Endothelial cell of umbilical vein (primary cell): ENCODE data around the gene TECPR2. TPM values are rescaled to one million over a fixed set of nuclear protein-coding genes. Genes with fewer than 3 reads are reported as not detected.

Experiments
- BruUV-seq: library from RNA; stranded (reverse); fragments of 400-500 nt; replicated peaks from 2 replicates; lab custom pipeline; 2021; lab: Mats Ljungman, UMichigan
- CTCF ChIA-PET: fragments of 300-600, 350-600 bp; sonication (Branson Sonifier 250); formaldehyde crosslinking; loops from one replicate; lab custom pipeline; 2021; ENCODE audit warnings: antibody characterized with exemption, inconsistent platforms; lab: Charles Lee
- POLR2A ChIA-PET: fragments of 300-600, 350-600 bp; sonication (Branson Sonifier 250); formaldehyde crosslinking; loops from one replicate; lab custom pipeline; 2021; ENCODE audit warnings: antibody characterized with exemption, inconsistent platforms; lab: Charles Lee
- DNase-seq: peaks from one replicate; pipeline ENCODE4 v3.0.0-alpha.2; 2011; ENCODE audit warnings: low read depth, low spot score
- FAIRE-seq: peaks from 2 replicates; lab custom pipeline; 2011; peaks lifted over from hg19 to GRCh38; lab: Jason Lieb, UNC
- H2AFZ ChIP-seq: 2 replicates; pipeline ENCODE4 v1.6.0; 2012; ENCODE audit warnings: low read depth, low read length, control low read depth, inconsistent platforms
- H3K27ac ChIP-seq: 2 replicates; pipeline ENCODE4 v1.5.1; 2011; ENCODE audit warnings: low read depth, mild to moderate bottlenecking, control low read depth, low read length, moderate library complexity; ENCODE audit not compliant: insufficient read depth
- H3K27me3 ChIP-seq, 2 experiments: 2 replicates each; pipeline versions ENCODE4 v1.6.0 to v1.6.1; 2011; ENCODE audit warnings: low read length in 2 of 2, mixed read lengths in 1 of 2; ENCODE audit not compliant: control insufficient read depth in 2 of 2, insufficient read depth in 2 of 2
- H3K36me3 ChIP-seq, 2 experiments: 2 replicates in 1 of 2; 3 replicates in 1 of 2; pipeline ENCODE4 v1.5.1; 2011; ENCODE audit warnings: low read length in 2 of 2, mild to moderate bottlenecking in 1 of 2, moderate library complexity in 1 of 2; ENCODE audit not compliant: control insufficient read depth in 2 of 2, insufficient read depth in 2 of 2; ENCODE audit errors: extremely low read depth in 1 of 2
- H3K4me1 ChIP-seq: 3 replicates; pipeline ENCODE4 v1.5.1; 2011; ENCODE audit warnings: mild to moderate bottlenecking, low read length; ENCODE audit not compliant: control insufficient read depth, insufficient read depth; ENCODE audit errors: extremely low read depth
- H3K4me2 ChIP-seq: 2 replicates; pipeline ENCODE4 v1.6.1; 2011; ENCODE audit warnings: low read length, control low read depth, mixed read lengths; ENCODE audit not compliant: insufficient read depth
- H3K4me3 ChIP-seq, 3 experiments: fragments of 200-600 bp in 1 of 3; sonication (generic), shearing (Covaris generic) in 1 of 3; replicated peaks in 1 of 3; 2 replicates each; pipeline ENCODE4 v1.5.1; 2011 to 2016; ENCODE audit warnings: control low read depth in 3 of 3, low read length in 3 of 3, mild to moderate bottlenecking in 2 of 3, inconsistent platforms in 1 of 3, low read depth in 1 of 3, moderate library complexity in 1 of 3; ENCODE audit not compliant: insufficient read depth in 1 of 3
- H3K79me2 ChIP-seq: 2 replicates; pipeline ENCODE4 v1.6.0; 2012; ENCODE audit warnings: low read length, inconsistent platforms; ENCODE audit not compliant: control insufficient read depth, insufficient read depth
- H3K9ac ChIP-seq: replicated peaks from 2 replicates; pipeline ENCODE3; 2011; ENCODE audit warnings: low read length, control low read depth; ENCODE audit not compliant: insufficient read depth; ENCODE audit errors: extremely low read depth
- H3K9me1 ChIP-seq: replicated peaks from 3 replicates; pipeline ENCODE4 v1.6.0; 2011; ENCODE audit warnings: mild to moderate bottlenecking, low read length; ENCODE audit not compliant: control insufficient read depth, insufficient read depth; ENCODE audit errors: extremely low read depth
- H3K9me3 ChIP-seq: replicated peaks from 2 replicates; pipeline ENCODE4 v1.5.1; 2012; ENCODE audit warnings: low read length, inconsistent platforms; ENCODE audit not compliant: control insufficient read depth, insufficient read depth
- H4K20me1 ChIP-seq: replicated peaks from 2 replicates; pipeline ENCODE3; 2011; ENCODE audit warnings: mild to moderate bottlenecking, low read length; ENCODE audit not compliant: control insufficient read depth, insufficient read depth; ENCODE audit errors: extremely low read depth
- CTCF ChIP-seq, 2 donors: IDR thresholded peaks; 1 replicate in 1 of 2; 2 replicates in 1 of 2; pipeline ENCODE4 v1.5.1; 2011; ENCODE audit warnings: low read length in 2 of 2, mild to moderate bottlenecking in 2 of 2, moderate library complexity in 2 of 2, control low read depth in 1 of 2, inconsistent platforms in 1 of 2, low read depth in 1 of 2; ENCODE audit not compliant: insufficient read depth in 1 of 2; ENCODE audit errors: extremely low read depth in 1 of 2
- EZH2 ChIP-seq: IDR thresholded peaks from 2 replicates; pipeline ENCODE4 v1.6.1; 2012; ENCODE audit warnings: borderline replicate concordance, low read depth, mild to moderate bottlenecking, moderate library complexity, low read length, inconsistent platforms; ENCODE audit not compliant: severe bottlenecking
- FOS ChIP-seq: IDR thresholded peaks from 2 replicates; pipeline ENCODE4 v1.6.1; 2011; ENCODE audit warnings: mild to moderate bottlenecking, low read length, moderate library complexity, borderline replicate concordance; ENCODE audit not compliant: insufficient read depth
- GATA2 ChIP-seq: IDR thresholded peaks from 2 replicates; pipeline ENCODE4 v1.7.0; 2011; ENCODE audit warnings: low read depth, mild to moderate bottlenecking, moderate library complexity, mixed read lengths, low read length; ENCODE audit not compliant: insufficient read length, insufficient read depth
- JUN ChIP-seq: IDR thresholded peaks from 2 replicates; pipeline ENCODE4 v1.6.1; 2011; ENCODE audit warnings: borderline replicate concordance, low read depth; ENCODE audit not compliant: insufficient read length, insufficient read depth
- MAX ChIP-seq: IDR thresholded peaks from 2 replicates; pipeline ENCODE4 v1.6.1; 2011; ENCODE audit not compliant: insufficient read depth, insufficient read length
- MYC ChIP-seq: IDR thresholded peaks from one replicate; pipeline ENCODE4 v1.6.1; 2011; ENCODE audit warnings: mild to moderate bottlenecking, low read depth, low read length
- POLR2A ChIP-seq: IDR thresholded peaks from 2 replicates; pipeline ENCODE4 v1.6.1; 2012; ENCODE audit warnings: low read depth, mild to moderate bottlenecking, control low read depth, low read length
- POLR2AphosphoS5 ChIP-seq: IDR thresholded peaks from 2 replicates; pipeline ENCODE4 v1.6.1; 2012; ENCODE audit warnings: low read depth, mild to moderate bottlenecking, control low read depth, low read length, moderate library complexity; ENCODE audit not compliant: insufficient read depth
- dilution Hi-C: fragments of 300-500 bp; cut with MboI; formaldehyde crosslinking; loops from one replicate; pipeline ENCODE4 v1.15.0; 2019; ENCODE audit warnings: low sequenced_read_pairs; ENCODE audit not compliant: extremely low pct_ligation_motif_present
- intact Hi-C: fragments of 100-400 bp; cut with micrococcal nuclease; formaldehyde crosslinking; loops from one replicate; pipeline ENCODE4 v1.10.0; 2022
- polyA plus RNA-seq, 4 experiments: library from polyadenylated mRNA; depleted of rRNA in 3 of 4; stranded (reverse) in 3 of 4; unstranded in 1 of 4; fragments of >200 nt; gene quantifications; 2 replicates each; pipeline versions ENCODE4 v1.2.1 to v1.2.3, GENCODE V29; 2011 to 2012; ENCODE audit warnings: missing spikeins in 1 of 4
- total RNA-seq: library from RNA; stranded (reverse); gene quantifications from 2 replicates; pipeline ENCODE4 v1.2.3, GENCODE V29; 2021

The TECPR2 gene
- total and polyA plus RNA-seq, 2 donors (not counting 3 experiments of a cell fraction or from before 2014, with no cell fraction given) = 8.9 to 21.5 TPM

GRCh38 chr14:102431751-102432150 is 69.0 kb downstream of the TECPR2 start:
- ChIA-PET POLR2A (interaction anchor here (1.1 kb wide), 1 partner anchor 10 kb away, joined by 3 read pairs; no protein-coding TSS in a partner anchor), CTCF (interaction anchor here (0.6 to 1.2 kb wide), 4 partner anchors 12 to 263 kb away, joined by 3 read pairs; no protein-coding TSS in a partner anchor)

More at GRCh38 chr14:102431751-102432150, 69.0 kb downstream of the TECPR2 start:
- no peak overlapping the region for H3K9ac ChIP-seq
- no TSS peak for BruUV-seq
- no peaks in the 10 kb centered on the region for H3K79me2 ChIP-seq
- FAIRE-seq = no peak
- H3K36me3 ChIP-seq = peaks cover 2 to 19% of the 10 kb centered on the region in 2 experiments
- no peak overlapping the region for H2AFZ ChIP-seq
- no peaks in the 10 kb centered on the region for H3K9me1 ChIP-seq
- H3K27me3 ChIP-seq = no peaks in the 10 kb centered on the region
- TF ChIP-seq MYC (no peak), FOS (no peak), CTCF (IDR thresholded peaks at IDR 0.05; ENCODE audit: extremely low read depth in 1 of 2, insufficient read depth in 1 of 2, low read depth in 1 of 2, low read length in 2 of 2) (no peak), GATA2 (no peak), MAX (no peak), JUN (no peak), POLR2AphosphoS5 (no peak), POLR2A (no peak), EZH2 (no peak)
- no peak overlapping the region for H3K4me3 ChIP-seq
- DNase-seq = no peak
- intact Hi-C loops = no loop called here
- H3K9me3 ChIP-seq = no peaks in the 10 kb centered on the region
- no peaks in the 10 kb centered on the region for H3K4me1 ChIP-seq
- no peaks in the 10 kb centered on the region for H4K20me1 ChIP-seq
- no peak overlapping the region for H3K4me2 ChIP-seq
- dilution Hi-C loops = no loop called here
- H3K27ac ChIP-seq = no peak overlapping the region
